WTC11 (cell line): ENCODE results near the gene DLL4. TPM values are rescaled to one million over a fixed set of nuclear protein-coding genes. Genes with fewer than 3 reads are reported as not detected.

Source experiments
- ATAC-seq: fragments of 200-7000 bp; cut with Tn5 transposase; 2 replicates; pipeline ENCODE4 v1.10.0; 2021; ENCODE audit warnings: mild to moderate bottlenecking, moderate library complexity
- CTCF ChIA-PET: fragments of 300-600 bp; sonication (Branson Sonifier 250); formaldehyde crosslinking; loops from one replicate; lab custom pipeline; 2021; ENCODE audit warnings: antibody characterized with exemption; lab: Charles Lee
- POLR2A ChIA-PET: fragments of 350-600 bp; sonication (Branson Sonifier 250); formaldehyde crosslinking; loops from one replicate; lab custom pipeline; 2021; ENCODE audit warnings: antibody characterized with exemption; lab: Charles Lee
- DNase-seq: peaks from one replicate; pipeline ENCODE4 v3.0.0; 2021; ENCODE audit warnings: low spot score
- H3K27ac Mint-ChIP-seq: 2 replicates; pipeline ENCODE4 v1.8.0; 2021; ENCODE audit warnings: mixed read lengths
- H3K27me3 Mint-ChIP-seq: 2 replicates; pipeline ENCODE4 v1.8.0; 2021; ENCODE audit warnings: low read depth, mild to moderate bottlenecking, moderate library complexity, mixed read lengths
- H3K36me3 Mint-ChIP-seq: 2 replicates; pipeline ENCODE4 v1.8.0; 2021; ENCODE audit warnings: mixed read lengths
- H3K4me1 Mint-ChIP-seq: 2 replicates; pipeline ENCODE4 v1.8.0; 2022; ENCODE audit warnings: mixed read lengths
- H3K4me3 Mint-ChIP-seq: 2 replicates; pipeline ENCODE4 v1.8.0; 2021; ENCODE audit warnings: mild to moderate bottlenecking, moderate library complexity, mixed read lengths
- H3K9me3 Mint-ChIP-seq: 2 replicates; pipeline ENCODE4 v1.8.0; 2021; ENCODE audit warnings: mixed read lengths
- CREB1 ChIP-seq: sonication (generic); formaldehyde crosslinking; IDR thresholded peaks from 2 replicates; pipeline ENCODE4 v1.8.0; 2023; ENCODE audit warnings: mild to moderate bottlenecking, missing genetic modification reagents
- GRHL2 ChIP-seq: fragments of 250-450 bp; sonication (Bioruptor Pico); IDR thresholded peaks from 2 replicates; pipeline ENCODE4 v1.8.0; 2022; ENCODE audit warnings: mild to moderate bottlenecking, moderate library complexity; ENCODE audit not compliant: insufficient replicate concordance, severe bottlenecking
- HMGA2 ChIP-seq: fragments of 250-450 bp; sonication (Bioruptor Pico); IDR thresholded peaks from 2 replicates; pipeline ENCODE4 v1.4.0; 2021; ENCODE audit warnings: mild to moderate bottlenecking, moderate library complexity
- JUN ChIP-seq: sonication (generic); formaldehyde crosslinking; IDR thresholded peaks from 2 replicates; pipeline ENCODE4 v1.8.0; 2023; ENCODE audit warnings: mild to moderate bottlenecking, missing genetic modification reagents
- NR3C1 ChIP-seq: sonication (generic); formaldehyde crosslinking; conservative IDR thresholded peaks from 2 replicates; pipeline ENCODE4 v1.8.1; 2023; ENCODE audit warnings: low read depth, mild to moderate bottlenecking, missing genetic modification reagents
- SOX15 ChIP-seq: fragments of 250-450 bp; sonication (Bioruptor Pico); IDR thresholded peaks from 2 replicates; pipeline ENCODE4 v1.9.0; 2021; ENCODE audit warnings: mild to moderate bottlenecking
- TCF7 ChIP-seq: sonication (generic); formaldehyde crosslinking; IDR thresholded peaks from 2 replicates; pipeline ENCODE4 v1.8.0; 2022; ENCODE audit warnings: mild to moderate bottlenecking, low read depth, missing genetic modification reagents, moderate library complexity
- TEAD4 ChIP-seq: sonication (generic); formaldehyde crosslinking; IDR thresholded peaks from 2 replicates; pipeline ENCODE4 v1.8.0; 2022; ENCODE audit warnings: mild to moderate bottlenecking, missing genetic modification reagents
- ZNF138 ChIP-seq: sonication (generic); formaldehyde crosslinking; conservative IDR thresholded peaks from 2 replicates; pipeline ENCODE4 v1.8.1; 2022; ENCODE audit warnings: mild to moderate bottlenecking, moderate library complexity, missing genetic modification reagents
- ZNF416 ChIP-seq: fragments of 250-450 bp; sonication (Bioruptor Pico); IDR thresholded peaks from 2 replicates; pipeline ENCODE4 v1.9.0; 2021; ENCODE audit warnings: mild to moderate bottlenecking, inconsistent platforms
- total RNA-seq: library from RNA; stranded (reverse); gene quantifications from 3 replicates; pipeline ENCODE4 v1.2.3, GENCODE V29; 2021
- TF ChIP-seq, protein P1 (sequence below): sonication (generic); formaldehyde crosslinking; IDR thresholded peaks from 2 replicates; pipeline ENCODE4 v1.8.1; 2022; ENCODE audit warnings: missing genetic modification reagents, borderline replicate concordance
- TF ChIP-seq, protein P2 (sequence below): fragments of 250-450 bp; sonication (Bioruptor Pico); IDR thresholded peaks from 2 replicates; pipeline ENCODE4 v1.9.0; 2021; ENCODE audit warnings: mild to moderate bottlenecking, borderline replicate concordance
- TF ChIP-seq, protein P3 (sequence below): sonication (generic); formaldehyde crosslinking; conservative IDR thresholded peaks from 2 replicates; pipeline ENCODE4 v1.8.1; 2022; ENCODE audit warnings: mild to moderate bottlenecking, missing genetic modification reagents
- TF ChIP-seq, protein P4 (sequence below): sonication (generic); formaldehyde crosslinking; IDR thresholded peaks from 2 replicates; pipeline ENCODE4 v1.8.1; 2022; ENCODE audit warnings: mild to moderate bottlenecking, moderate library complexity, missing genetic modification reagents
- TF ChIP-seq, protein P5 (sequence below): sonication (generic); formaldehyde crosslinking; IDR thresholded peaks from 2 replicates; pipeline ENCODE4 v1.8.1; 2023; ENCODE audit warnings: mild to moderate bottlenecking, missing genetic modification reagents, moderate library complexity
- TF ChIP-seq, protein P6 (sequence below): sonication (generic); formaldehyde crosslinking; IDR thresholded peaks from 2 replicates; pipeline ENCODE4 v1.8.0; 2022; ENCODE audit warnings: mild to moderate bottlenecking, missing genetic modification reagents
- TF ChIP-seq, protein P7 (sequence below): fragments of 250-450 bp; sonication (Bioruptor Pico); IDR thresholded peaks from 2 replicates; pipeline ENCODE4 v1.9.0; 2021; ENCODE audit warnings: mild to moderate bottlenecking

DLL4 gene
- total RNA-seq, 1 experiment from 2014 or later = 0.94 TPM

DNA sequence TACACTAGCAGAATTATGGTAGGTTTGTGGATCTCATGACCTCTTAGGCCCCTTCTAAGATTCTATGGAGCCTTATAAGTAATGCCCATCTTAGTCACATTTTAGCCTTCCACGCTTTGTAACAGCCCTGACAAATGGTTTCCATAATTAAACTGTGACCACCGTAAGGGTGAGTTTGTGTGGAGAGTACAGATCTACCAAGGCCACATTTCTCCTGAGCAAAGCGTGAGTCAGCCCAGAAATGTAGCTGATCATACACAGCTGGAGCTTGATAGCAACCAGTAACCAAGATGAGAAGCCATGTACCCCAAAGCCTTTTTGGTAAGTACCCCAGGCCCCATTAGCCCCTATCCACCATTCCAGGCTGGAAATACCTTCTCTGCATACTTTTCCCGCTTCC, 55.8 kb downstream of the DLL4 start:
- Mint-ChIP-seq H3K4me3 (no peak overlapping the region), H3K36me3 (peaks cover 77% of the 10 kb centered on the region), H3K27me3 (no peaks in the 10 kb centered on the region), H3K4me1 (no peaks in the 10 kb centered on the region), H3K27ac (no peak overlapping the region), H3K9me3 (no peaks in the 10 kb centered on the region)
- CTCF ChIA-PET = no interaction called here
- DNase-seq (no peak), ATAC-seq (no peak)
- TF ChIP-seq JUN (CRISPR knock-in tag) (no peak), TCF7 (CRISPR knock-in tag) (no peak), ZNF416 (CRISPR knock-in tag) (no peak), ZNF138 (no peak), SOX15 (no peak), HMGA2 (no peak), TEAD4 (CRISPR knock-in tag) (no peak), GRHL2 (CRISPR knock-in tag) (no peak), NR3C1 (CRISPR knock-in tag) (no peak), CREB1 (no peak)
- TF ChIP-seq, protein P1, sequence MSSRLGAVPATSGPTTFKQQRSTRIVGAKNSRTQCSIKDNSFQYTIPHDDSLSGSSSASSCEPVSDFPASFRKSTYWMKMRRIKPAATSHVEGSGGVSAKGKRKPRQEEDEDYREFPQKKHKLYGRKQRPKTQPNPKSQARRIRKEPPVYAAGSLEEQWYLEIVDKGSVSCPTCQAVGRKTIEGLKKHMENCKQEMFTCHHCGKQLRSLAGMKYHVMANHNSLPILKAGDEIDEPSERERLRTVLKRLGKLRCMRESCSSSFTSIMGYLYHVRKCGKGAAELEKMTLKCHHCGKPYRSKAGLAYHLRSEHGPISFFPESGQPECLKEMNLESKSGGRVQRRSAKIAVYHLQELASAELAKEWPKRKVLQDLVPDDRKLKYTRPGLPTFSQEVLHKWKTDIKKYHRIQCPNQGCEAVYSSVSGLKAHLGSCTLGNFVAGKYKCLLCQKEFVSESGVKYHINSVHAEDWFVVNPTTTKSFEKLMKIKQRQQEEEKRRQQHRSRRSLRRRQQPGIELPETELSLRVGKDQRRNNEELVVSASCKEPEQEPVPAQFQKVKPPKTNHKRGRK = no peak
- TF ChIP-seq, protein P2, sequence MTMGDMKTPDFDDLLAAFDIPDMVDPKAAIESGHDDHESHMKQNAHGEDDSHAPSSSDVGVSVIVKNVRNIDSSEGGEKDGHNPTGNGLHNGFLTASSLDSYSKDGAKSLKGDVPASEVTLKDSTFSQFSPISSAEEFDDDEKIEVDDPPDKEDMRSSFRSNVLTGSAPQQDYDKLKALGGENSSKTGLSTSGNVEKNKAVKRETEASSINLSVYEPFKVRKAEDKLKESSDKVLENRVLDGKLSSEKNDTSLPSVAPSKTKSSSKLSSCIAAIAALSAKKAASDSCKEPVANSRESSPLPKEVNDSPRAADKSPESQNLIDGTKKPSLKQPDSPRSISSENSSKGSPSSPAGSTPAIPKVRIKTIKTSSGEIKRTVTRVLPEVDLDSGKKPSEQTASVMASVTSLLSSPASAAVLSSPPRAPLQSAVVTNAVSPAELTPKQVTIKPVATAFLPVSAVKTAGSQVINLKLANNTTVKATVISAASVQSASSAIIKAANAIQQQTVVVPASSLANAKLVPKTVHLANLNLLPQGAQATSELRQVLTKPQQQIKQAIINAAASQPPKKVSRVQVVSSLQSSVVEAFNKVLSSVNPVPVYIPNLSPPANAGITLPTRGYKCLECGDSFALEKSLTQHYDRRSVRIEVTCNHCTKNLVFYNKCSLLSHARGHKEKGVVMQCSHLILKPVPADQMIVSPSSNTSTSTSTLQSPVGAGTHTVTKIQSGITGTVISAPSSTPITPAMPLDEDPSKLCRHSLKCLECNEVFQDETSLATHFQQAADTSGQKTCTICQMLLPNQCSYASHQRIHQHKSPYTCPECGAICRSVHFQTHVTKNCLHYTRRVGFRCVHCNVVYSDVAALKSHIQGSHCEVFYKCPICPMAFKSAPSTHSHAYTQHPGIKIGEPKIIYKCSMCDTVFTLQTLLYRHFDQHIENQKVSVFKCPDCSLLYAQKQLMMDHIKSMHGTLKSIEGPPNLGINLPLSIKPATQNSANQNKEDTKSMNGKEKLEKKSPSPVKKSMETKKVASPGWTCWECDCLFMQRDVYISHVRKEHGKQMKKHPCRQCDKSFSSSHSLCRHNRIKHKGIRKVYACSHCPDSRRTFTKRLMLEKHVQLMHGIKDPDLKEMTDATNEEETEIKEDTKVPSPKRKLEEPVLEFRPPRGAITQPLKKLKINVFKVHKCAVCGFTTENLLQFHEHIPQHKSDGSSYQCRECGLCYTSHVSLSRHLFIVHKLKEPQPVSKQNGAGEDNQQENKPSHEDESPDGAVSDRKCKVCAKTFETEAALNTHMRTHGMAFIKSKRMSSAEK (CRISPR knock-in tag) = no peak
- TF ChIP-seq, protein P3, sequence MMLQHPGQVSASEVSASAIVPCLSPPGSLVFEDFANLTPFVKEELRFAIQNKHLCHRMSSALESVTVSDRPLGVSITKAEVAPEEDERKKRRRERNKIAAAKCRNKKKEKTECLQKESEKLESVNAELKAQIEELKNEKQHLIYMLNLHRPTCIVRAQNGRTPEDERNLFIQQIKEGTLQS = no peak
- TF ChIP-seq, protein P4, sequence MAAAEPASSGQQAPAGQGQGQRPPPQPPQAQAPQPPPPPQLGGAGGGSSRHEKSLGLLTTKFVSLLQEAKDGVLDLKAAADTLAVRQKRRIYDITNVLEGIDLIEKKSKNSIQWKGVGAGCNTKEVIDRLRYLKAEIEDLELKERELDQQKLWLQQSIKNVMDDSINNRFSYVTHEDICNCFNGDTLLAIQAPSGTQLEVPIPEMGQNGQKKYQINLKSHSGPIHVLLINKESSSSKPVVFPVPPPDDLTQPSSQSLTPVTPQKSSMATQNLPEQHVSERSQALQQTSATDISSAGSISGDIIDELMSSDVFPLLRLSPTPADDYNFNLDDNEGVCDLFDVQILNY (CRISPR knock-in tag) = no peak
- TF ChIP-seq, protein P5, sequence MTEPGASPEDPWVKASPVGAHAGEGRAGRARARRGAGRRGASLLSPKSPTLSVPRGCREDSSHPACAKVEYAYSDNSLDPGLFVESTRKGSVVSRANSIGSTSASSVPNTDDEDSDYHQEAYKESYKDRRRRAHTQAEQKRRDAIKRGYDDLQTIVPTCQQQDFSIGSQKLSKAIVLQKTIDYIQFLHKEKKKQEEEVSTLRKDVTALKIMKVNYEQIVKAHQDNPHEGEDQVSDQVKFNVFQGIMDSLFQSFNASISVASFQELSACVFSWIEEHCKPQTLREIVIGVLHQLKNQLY (CRISPR knock-in tag) = no peak
- TF ChIP-seq, protein P6, sequence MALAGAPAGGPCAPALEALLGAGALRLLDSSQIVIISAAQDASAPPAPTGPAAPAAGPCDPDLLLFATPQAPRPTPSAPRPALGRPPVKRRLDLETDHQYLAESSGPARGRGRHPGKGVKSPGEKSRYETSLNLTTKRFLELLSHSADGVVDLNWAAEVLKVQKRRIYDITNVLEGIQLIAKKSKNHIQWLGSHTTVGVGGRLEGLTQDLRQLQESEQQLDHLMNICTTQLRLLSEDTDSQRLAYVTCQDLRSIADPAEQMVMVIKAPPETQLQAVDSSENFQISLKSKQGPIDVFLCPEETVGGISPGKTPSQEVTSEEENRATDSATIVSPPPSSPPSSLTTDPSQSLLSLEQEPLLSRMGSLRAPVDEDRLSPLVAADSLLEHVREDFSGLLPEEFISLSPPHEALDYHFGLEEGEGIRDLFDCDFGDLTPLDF (CRISPR knock-in tag) = no peak
- TF ChIP-seq, protein P7, sequence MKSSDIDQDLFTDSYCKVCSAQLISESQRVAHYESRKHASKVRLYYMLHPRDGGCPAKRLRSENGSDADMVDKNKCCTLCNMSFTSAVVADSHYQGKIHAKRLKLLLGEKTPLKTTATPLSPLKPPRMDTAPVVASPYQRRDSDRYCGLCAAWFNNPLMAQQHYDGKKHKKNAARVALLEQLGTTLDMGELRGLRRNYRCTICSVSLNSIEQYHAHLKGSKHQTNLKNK (CRISPR knock-in tag) = no peak
- POLR2A ChIA-PET = no interaction called here
